HepG2 (cell line): Measurements from ENCODE around the gene JPT2. TPM values are rescaled to one million over a fixed set of nuclear protein-coding genes. Genes with fewer than 3 reads are reported as not detected.

Experiments
- ARID5B ChIP-seq: IDR thresholded peaks from 2 replicates; pipeline ENCODE4 v1.4.0; 2020; ENCODE audit warnings: mild to moderate bottlenecking, missing genetic modification reagents
- ATF1 ChIP-seq: IDR thresholded peaks from 2 replicates; pipeline ENCODE4 v1.6.1; 2016; ENCODE audit warnings: mild to moderate bottlenecking, control low read depth
- CREB1 ChIP-seq, 2 experiments: fragments of 450-650 bp in 1 of 2; IDR thresholded peaks; 2 replicates each; pipeline ENCODE4 v1.6.1; 2016 to 2017; ENCODE audit warnings: control low read depth in 1 of 2, mild to moderate bottlenecking in 1 of 2, missing compliant biosample characterization in 1 of 2, missing genetic modification characterization in 1 of 2
- FOSL1 ChIP-seq: sonication (generic); formaldehyde crosslinking; IDR thresholded peaks from 2 replicates; pipeline ENCODE4 v1.9.0; 2021; ENCODE audit warnings: missing genetic modification reagents, borderline replicate concordance
- FOXA1 ChIP-seq, 2 experiments: fragments of 450-650 bp in 1 of 2; sonication (generic) in 1 of 2; formaldehyde crosslinking in 1 of 2; IDR thresholded peaks; 2 replicates each; pipeline versions ENCODE4 v1.4.0 to v1.6.1; 2016 to 2020; ENCODE audit warnings: missing genetic modification reagents in 1 of 2
- FOXK1 ChIP-seq: sonication (generic); formaldehyde crosslinking; IDR thresholded peaks from 2 replicates; pipeline ENCODE4 v1.4.0; 2020; ENCODE audit warnings: low read depth, missing genetic modification reagents, borderline replicate concordance
- HDAC6 ChIP-seq: fragments of 200-600 bp; sonication (generic); IDR thresholded peaks from 2 replicates; pipeline ENCODE4 v1.7.0; 2017; ENCODE audit warnings: mild to moderate bottlenecking, antibody characterized with exemption, low read length, low read depth
- JUND ChIP-seq: sonication (generic); formaldehyde crosslinking; IDR thresholded peaks from 2 replicates; pipeline ENCODE4 v1.8.0; 2022; ENCODE audit warnings: mild to moderate bottlenecking, missing genetic modification reagents
- MAX ChIP-seq: IDR thresholded peaks from 2 replicates; pipeline ENCODE4 v1.6.1; 2012; ENCODE audit warnings: inconsistent platforms
- MTA1 ChIP-seq: sonication (generic); formaldehyde crosslinking; IDR thresholded peaks from 2 replicates; pipeline ENCODE4 v1.4.0; 2020; ENCODE audit warnings: missing genetic modification reagents, mild to moderate bottlenecking, borderline replicate concordance
- SALL1 ChIP-seq: sonication (generic); formaldehyde crosslinking; IDR thresholded peaks from 2 replicates; pipeline ENCODE4 v1.8.0; 2022; ENCODE audit warnings: mild to moderate bottlenecking, missing genetic modification reagents
- SP2 ChIP-seq: sonication (generic); formaldehyde crosslinking; IDR thresholded peaks from 2 replicates; pipeline ENCODE4 v1.5.1; 2020; ENCODE audit warnings: mild to moderate bottlenecking, missing genetic modification reagents
- TFAP4 ChIP-seq: sonication (generic); IDR thresholded peaks from 2 replicates; pipeline ENCODE4 v1.6.1; 2016; ENCODE audit warnings: low read depth, borderline replicate concordance
- ZBTB39 ChIP-seq: sonication (generic); formaldehyde crosslinking; IDR thresholded peaks from 2 replicates; pipeline ENCODE4 v1.5.0; 2020; ENCODE audit warnings: missing genetic modification reagents
- ZNF280B ChIP-seq: sonication (generic); formaldehyde crosslinking; IDR thresholded peaks from 2 replicates; pipeline ENCODE4 v1.5.0; 2020; ENCODE audit warnings: missing genetic modification reagents, mild to moderate bottlenecking, borderline replicate concordance
- ZNF720 ChIP-seq: sonication (generic); formaldehyde crosslinking; IDR thresholded peaks from 2 replicates; pipeline ENCODE4 v1.4.0; 2020; ENCODE audit warnings: missing genetic modification reagents
- ZSCAN5A ChIP-seq: sonication (generic); formaldehyde crosslinking; IDR thresholded peaks from 2 replicates; pipeline ENCODE4 v1.8.0; 2022; ENCODE audit warnings: mild to moderate bottlenecking, missing genetic modification reagents, borderline replicate concordance
- polyA plus RNA-seq, 8 experiments: library from polyadenylated mRNA; depleted of rRNA in 3 of 8; stranded (reverse) in 7 of 8; unstranded in 1 of 8; fragments of >200 nt; fragmentation: Illumina TruSeq in 4 of 8; extraction: Trizol in 4 of 8; gene quantifications; 2 replicates each; pipeline versions ENCODE4 v1.2.1 to v1.2.3, GENCODE V29; 2011 to 2016; ENCODE audit warnings: low read depth in 4 of 8, missing spikeins in 1 of 8, mixed read lengths in 1 of 8; ENCODE audit not compliant: insufficient read depth in 1 of 8
- total RNA-seq, 5 experiments: library from RNA; depleted of rRNA; stranded (reverse); fragments of >200 nt; fragmentation: Illumina TruSeq; extraction: Trizol; gene quantifications; 2 replicates each; pipeline ENCODE4 v1.2.3, GENCODE V29; 2016; ENCODE audit warnings: low read depth in 1 of 5

JPT2 gene
- total and polyA plus RNA-seq, 2 of the 13 experiments (the other 11 are each of a cell fraction or from before 2014, with no cell fraction given), result 53.5 to 89.4 TPM

GRCh38 chr16:1688807-1689560 is 10.9 kb downstream of the JPT2 start (continued):
- TF ChIP-seq ZNF280B (CRISPR knock-in tag) (no peak), MAX (peak; percentile 45), ATF1 (CRISPR knock-in tag) (0 out of 2 replicates have a peak, but pooled peaks have one; percentile 24), FOXA1 (IDR thresholded peaks at IDR 0.05) (peak; percentile 48; the same call in 1 of the 2 replicates), FOXA1 (CRISPR knock-in tag; IDR thresholded peaks at IDR 0.05) (peak; percentile 97), CREB1 (IDR thresholded peaks at IDR 0.05) (peak; percentile 61), CREB1 (CRISPR knock-in tag; IDR thresholded peaks at IDR 0.05) (no peak), SALL1 (CRISPR knock-in tag) (0 out of 2 replicates have a peak, but pooled peaks have one; percentile 19), ZNF720 (CRISPR knock-in tag) (no peak), MTA1 (CRISPR knock-in tag) (no peak), JUND (CRISPR knock-in tag) (0 out of 2 replicates have a peak, but pooled peaks have one; percentile 42), ZSCAN5A (CRISPR knock-in tag) (no peak), FOSL1 (CRISPR knock-in tag) (peak; percentile 80), ARID5B (CRISPR knock-in tag) (peak; percentile 53), HDAC6 (no peak), ZBTB39 (CRISPR knock-in tag) (no peak), SP2 (CRISPR knock-in tag) (no peak), FOXK1 (peak; percentile 69; the same call in 1 of the 2 replicates), TFAP4 (peak; percentile 42; the same call in 1 of the 2 replicates)
